HFF-Myc (cell line): Measurements from ENCODE around the gene ROCK2.

Source experiments
- DNase-seq: peaks from one replicate; pipeline ENCODE4 v3.0.0-alpha.2; 2011; ENCODE audit warnings: low read depth; ENCODE audit errors: extremely low read depth
- H3K4me3 ChIP-seq: replicated peaks from 2 replicates; pipeline ENCODE4 v1.5.1; 2011; ENCODE audit warnings: low read depth, mild to moderate bottlenecking, control low read depth, low read length
- CTCF ChIP-seq: IDR thresholded peaks from 2 replicates; pipeline ENCODE4 v1.5.1; 2012; ENCODE audit warnings: mild to moderate bottlenecking, low read depth, low read length, control low read depth; ENCODE audit errors: missing control alignments

ROCK2 gene

GRCh38 chr2:11203480-11203879 is 141.0 kb downstream of the ROCK2 start:
- TF ChIP-seq CTCF = no peak
- peak; percentile 14 for DNase-seq
- no peak overlapping the region for H3K4me3 ChIP-seq

GRCh38 chr2:11201969-11202368 is 142.5 kb downstream of the ROCK2 start:
- no peak for TF ChIP-seq CTCF
- no peak for DNase-seq
- H3K4me3 ChIP-seq = no peak overlapping the region

- TF ChIP-seq CTCF = no peak
- no peak overlapping the region for H3K4me3 ChIP-seq
- no peak for DNase-seq
Measured at GRCh38 chr2:11200651-11201050, 143.8 kb downstream of the ROCK2 start.

- no peak for TF ChIP-seq CTCF
- no peak for DNase-seq
- H3K4me3 ChIP-seq = no peak overlapping the region
Measured at GRCh38 chr2:11196246-11196645, 148.2 kb downstream of the ROCK2 start.

GRCh38 chr2:11187731-11188130 is 156.7 kb downstream of the ROCK2 start:
- TF ChIP-seq CTCF = no peak
- no peak overlapping the region for H3K4me3 ChIP-seq
- no peak for DNase-seq

- peak; percentile 40 for DNase-seq
- H3K4me3 ChIP-seq = no peak overlapping the region
- no peak for TF ChIP-seq CTCF
Measured at GRCh38 chr2:11187083-11187619, 157.3 kb downstream of the ROCK2 start.

GRCh38 chr2:11186145-11186544 is 158.3 kb downstream of the ROCK2 start:
- H3K4me3 ChIP-seq = no peak overlapping the region
- DNase-seq = no peak
- TF ChIP-seq CTCF = no peak
